NCI-H1436 (cell line): Measurements from ENCODE around the gene TCF12.

Source experiments
- DNase-seq: peaks from one replicate; lab custom pipeline; 2025; lab: John Stamatoyannopoulos, UW

TCF12 gene

DNA sequence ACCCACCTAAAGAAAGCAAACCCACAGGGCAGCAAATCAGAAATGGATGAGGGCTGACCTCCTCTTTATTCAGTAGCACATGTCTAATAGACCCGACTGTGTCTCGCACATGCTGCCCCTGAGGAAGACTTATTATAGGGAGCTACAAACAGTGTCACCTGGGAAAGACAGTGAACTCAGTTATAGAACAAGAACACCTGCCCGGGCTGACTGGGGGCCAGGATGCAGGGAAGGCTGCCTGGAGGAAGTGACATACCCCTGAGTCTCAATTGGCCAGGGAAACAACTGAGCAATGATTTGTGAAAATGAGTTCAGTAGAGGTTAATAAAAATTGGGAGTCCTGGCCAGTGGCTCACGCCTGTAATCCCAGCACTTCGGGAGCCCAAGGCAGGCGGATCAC is 379.2 kb downstream of the TCF12 start:
- DNase-seq: no peak

DNA sequence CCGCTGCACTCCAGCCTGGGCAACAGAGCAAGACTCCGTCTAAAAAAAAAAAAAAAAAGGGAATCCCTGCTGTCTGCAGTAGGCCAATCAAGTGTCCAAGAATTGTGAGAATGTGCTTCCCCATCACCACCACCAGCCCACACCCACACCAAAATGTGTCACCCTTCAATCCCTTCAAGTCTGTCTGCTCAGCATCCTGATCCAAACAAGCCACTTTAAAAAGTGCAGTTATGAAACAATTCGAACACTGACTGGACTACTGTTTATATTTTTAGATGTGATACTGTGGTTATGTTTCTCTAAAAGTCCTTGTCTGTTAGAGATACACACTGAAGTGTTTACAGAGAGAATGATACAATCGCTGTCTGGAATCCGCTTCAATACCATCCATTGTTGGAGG is 379.8 kb downstream of the TCF12 start:
- DNase-seq: no peak

DNA sequence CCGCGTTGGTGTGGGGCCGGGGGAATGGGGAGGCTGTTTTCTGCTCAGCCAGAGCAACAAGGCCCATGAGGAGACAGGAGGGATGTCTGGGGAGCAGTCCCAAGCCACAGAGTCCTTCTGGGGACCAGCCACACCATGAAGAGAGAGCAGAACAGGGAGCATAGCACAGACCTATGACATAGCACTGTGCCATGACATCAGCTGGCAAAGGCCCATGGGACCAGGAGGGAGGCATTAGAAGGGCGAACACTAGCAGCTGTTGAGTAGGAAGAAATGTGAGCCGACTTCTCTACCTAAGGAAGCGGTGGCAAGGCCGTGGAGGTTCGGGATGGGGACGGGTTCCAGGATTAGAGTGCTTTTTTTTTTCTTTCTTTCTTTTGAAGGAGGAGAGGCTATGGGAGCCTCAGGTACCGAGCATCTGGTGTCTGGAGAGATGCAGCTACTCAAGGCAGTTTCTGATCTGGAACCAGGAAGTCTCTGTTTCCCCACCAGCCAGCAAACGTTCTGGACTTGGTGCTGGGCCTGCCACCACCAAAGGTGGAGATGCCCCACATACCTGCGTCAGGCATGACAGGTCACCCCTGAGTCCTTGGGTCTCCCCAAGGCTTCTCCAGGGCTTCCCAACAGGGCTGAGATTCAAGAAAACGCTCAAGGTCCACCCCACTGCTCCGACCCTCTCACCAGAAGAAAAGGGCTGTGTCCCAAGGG is 380.6 kb downstream of the TCF12 start:
- peak; percentile 84 for DNase-seq

DNA sequence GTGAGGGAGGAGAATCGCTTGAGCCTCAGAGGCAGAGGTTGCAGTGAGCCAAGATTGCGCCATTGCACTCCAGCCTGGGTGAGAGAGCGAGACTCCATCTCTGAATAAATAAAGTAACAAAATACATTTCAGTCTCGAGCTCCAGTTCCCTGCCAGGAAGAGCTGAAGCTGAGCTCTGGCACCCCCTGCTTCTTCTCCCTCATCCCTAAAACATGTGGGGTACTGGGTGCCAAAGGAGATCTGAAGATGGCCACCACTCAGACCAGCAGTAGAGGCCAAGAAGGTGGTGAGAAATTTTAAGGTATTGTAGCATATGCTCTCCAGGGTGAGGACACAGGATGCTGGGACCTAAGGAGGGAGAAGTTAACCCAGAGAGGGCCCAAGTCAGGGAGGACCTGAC is 382.9 kb downstream of the TCF12 start:
- DNase-seq: no peak

DNA sequence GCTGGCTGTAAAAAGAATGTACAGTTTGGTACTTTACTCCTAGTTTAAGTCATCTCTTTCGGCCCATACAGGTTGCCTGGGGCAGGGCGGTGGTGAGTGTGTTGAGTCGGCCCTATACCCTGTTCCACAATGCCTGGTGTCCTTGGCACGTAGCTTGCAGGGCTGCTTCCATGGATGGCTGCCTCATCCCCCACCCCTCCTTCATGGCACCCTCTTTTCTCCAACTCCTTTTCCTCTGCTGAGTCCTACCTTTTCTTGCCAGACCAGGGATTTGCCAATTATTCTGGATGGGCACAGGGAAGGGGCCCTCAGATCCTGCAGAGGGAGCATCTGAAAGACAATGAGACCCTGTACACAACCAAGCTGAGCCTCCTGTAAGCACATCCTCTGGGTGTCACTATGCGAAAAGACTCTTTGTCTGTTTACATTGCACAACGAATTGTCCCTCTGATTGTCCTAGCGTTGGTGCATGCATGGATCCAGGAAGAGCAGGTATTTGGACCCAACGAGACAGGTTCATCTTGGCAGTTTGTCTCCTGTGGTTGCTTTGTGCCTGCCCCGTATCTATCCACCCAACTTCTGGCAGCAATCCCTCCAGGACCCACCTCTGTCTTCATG is 384.3 kb downstream of the TCF12 start:
- DNase-seq: no peak

DNA sequence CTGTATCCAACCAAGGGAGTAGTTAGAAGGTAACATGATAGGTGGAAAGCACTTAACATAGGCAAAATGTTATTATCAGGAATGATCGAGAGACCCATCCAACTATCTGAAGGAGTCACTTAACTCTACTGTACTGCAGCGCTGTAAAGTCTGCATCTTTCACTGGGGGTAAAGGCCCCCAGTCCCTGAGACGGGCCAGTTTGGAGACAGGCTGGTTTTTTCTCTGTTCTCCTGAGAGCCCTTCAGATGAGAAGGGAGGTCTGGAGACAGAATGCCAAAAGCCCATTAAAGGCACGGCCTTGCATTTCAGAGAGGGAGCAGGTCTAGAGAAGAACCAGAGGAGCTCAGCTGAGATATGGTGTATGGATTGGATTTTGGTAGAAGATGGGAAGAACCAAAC is 386.6 kb downstream of the TCF12 start:
- no peak for DNase-seq

DNA sequence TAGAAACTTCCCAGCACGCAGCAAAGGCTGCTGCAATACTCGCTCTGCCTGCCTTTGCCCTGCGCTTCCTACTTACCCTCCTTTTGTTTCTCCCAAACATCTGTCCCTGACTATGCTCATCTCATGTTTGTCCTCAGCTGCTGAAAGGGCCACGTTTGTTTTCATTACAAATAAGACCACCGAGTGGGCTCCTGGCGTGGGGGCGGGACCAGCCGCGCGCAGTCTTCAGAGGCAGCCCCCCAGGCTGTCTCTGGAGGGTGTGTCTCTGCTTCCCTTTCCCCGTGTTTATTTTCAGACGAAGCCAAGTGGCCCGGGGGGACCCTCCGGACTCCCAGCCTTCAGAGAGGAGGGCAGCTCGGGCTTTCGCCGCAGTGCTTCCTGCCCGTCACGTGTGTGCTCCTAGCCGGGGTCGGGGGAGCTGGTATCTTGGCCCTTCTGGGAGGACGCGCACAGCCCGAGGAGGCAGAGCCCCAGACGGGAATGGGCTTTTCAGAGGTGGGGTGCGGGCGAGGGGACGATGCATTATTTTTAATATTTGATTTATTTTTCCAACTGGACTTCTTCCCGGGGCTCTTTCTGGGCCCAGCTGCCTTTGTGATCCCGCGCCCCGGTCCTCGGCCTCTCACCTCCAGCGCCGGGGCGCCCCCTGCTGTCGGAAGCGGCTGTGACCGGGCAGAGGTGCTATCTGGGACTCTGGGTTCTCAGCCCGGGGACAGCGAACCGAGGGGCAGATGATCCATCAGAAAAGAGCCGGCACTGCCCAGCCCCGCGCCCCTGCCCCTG is 387.9 kb downstream of the TCF12 start:
- DNase-seq: peak; percentile 73

DNA sequence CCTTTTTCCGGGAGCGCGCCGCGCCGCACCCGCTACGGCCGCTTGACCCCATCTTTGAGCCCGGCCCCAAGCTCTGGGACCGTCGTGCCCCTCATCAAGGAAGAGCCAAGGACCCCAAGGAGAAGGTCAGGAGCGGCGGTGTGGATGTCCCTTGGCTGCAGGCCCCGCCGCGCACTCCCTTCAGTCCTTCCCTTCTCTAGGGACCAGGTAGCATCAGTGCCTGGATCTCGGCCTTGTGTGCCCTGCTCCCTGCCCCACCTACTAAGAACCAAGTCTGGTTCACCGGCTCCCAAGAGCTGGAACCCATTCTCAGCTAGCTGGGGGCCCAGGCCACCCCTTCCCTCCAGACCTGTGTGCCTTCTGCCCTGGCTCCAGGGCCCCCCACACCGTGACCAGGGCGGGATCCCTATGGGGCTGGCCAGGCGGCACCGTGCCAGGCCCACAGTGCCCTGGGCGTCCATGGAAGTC is 388.5 kb downstream of the TCF12 start:
- no peak for DNase-seq

DNA sequence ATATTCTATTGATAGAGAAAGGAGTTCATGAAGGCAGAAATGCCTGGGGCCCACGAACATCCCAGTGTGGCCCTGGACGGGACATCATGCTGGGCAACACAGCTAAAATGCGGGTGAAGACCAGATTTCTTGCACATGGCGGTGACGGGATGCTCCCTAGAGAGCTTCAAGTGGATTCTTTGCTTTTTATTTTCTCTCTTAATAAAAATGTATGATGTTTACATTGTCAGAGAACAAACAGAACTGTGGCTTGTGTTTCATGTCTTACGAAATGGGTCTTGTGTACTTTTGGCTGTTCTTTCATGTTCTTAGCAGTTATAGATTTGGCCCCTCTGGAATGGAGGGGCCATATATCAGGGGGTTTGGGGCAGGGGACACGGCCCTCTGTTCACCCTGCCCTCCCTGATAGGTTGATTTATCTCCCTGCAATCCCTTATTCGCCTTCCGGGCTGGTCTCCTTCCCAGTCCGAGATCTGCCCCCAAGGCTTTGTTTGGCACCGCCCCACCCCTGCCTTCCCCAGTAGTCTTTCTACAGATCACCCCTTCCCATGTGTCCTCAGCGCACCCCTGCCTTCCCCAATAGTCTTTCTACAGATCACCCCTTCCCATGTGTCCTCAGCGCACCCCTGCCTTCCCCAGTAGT is 389.2 kb downstream of the TCF12 start:
- no peak for DNase-seq

DNA sequence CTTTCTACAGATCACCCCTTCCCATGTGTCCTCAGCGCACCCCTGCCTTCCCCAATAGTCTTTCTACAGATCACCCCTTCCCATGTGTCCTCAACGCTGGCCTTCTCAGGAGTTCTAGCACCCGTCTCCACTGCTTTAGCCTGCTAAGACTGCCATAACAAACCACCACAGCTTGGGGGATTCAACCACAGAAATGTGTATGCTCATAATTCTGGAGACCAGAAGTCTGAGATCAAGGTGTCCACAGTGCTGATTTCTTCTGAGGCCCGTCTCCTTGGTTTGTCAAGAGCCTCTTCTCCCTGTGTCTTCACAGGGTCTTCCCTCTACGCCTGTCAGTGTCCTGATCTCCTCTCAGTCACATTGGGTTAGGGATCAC is 389.7 kb downstream of the TCF12 start:
- DNase-seq: no peak

DNA sequence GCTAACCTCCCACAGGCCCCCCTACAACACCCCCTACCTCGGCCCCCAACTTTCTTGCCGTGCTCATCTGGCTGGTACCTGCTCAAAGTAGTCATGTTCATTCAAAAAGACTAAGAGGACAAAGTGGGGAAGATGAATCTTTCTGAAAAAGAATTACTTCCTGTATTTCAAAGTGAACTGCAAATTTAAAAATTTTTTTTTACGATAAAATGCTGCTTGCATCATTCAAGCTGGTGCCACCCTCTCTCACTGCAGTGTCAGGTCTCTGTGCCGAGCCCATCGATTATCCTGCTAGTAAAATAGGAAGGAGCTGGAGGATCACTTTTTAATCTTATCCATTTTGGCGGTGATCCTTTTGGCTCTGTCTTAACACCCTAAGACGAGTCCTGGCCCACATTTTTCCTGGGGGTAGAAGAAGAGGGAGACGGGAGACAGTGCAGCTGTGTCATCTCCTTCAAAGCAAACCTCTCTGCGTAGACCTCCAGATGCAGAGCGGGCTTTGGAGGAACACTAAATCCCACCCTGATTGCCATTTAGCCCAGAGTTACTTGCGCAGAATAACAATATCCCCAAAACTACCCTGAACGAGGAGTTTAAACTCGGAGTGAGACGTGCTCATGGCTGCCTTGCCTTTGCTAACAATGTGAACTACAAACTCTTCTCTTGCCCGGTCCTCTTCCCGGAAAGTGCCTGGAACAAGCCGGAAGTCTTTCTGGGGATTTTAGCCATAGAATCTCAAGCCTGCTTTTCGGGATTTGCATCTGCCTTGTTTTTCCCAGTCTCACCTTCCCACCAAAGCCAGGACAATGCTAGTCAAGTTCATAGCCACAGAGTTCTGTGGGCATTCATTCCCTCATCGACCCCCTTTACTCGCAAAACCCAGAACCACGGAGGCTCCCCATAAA is 391.7 kb downstream of the TCF12 start:
- no peak for DNase-seq

DNA sequence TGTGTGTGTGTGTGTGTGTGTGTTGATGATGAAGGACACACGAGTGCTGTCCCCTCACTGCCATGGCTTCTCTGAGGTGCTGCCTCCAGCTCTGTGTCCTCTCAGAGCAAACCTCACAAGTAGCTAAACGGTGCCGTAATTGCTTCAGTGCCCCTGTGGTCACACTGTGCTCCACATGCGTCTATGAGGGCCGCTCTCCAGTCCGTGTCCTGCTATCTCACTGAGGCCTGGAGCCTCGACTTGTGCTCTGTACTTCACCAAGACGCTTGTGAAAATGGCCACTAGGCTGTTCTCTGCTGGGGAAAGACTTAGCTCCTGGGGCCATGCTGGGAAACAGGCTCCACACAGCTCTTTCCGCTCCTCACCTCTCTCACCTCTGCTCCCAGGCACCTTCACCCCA is 392.4 kb downstream of the TCF12 start:
- DNase-seq: no peak

DNA sequence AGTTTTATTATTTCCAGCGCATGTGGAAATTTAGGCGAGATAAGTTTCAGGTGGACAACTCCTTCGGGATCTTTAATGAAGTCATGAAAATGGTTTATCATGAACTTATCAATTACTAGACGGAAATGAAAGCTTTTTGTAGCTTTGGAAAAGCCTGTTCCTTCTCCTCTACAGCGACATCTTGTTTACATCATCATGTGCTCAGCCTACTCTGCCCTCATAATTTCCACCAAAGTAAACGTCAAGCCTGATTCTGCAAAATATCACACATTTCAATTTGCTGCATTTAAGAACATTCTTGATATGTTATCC is 393.5 kb downstream of the TCF12 start:
- no peak for DNase-seq

DNA sequence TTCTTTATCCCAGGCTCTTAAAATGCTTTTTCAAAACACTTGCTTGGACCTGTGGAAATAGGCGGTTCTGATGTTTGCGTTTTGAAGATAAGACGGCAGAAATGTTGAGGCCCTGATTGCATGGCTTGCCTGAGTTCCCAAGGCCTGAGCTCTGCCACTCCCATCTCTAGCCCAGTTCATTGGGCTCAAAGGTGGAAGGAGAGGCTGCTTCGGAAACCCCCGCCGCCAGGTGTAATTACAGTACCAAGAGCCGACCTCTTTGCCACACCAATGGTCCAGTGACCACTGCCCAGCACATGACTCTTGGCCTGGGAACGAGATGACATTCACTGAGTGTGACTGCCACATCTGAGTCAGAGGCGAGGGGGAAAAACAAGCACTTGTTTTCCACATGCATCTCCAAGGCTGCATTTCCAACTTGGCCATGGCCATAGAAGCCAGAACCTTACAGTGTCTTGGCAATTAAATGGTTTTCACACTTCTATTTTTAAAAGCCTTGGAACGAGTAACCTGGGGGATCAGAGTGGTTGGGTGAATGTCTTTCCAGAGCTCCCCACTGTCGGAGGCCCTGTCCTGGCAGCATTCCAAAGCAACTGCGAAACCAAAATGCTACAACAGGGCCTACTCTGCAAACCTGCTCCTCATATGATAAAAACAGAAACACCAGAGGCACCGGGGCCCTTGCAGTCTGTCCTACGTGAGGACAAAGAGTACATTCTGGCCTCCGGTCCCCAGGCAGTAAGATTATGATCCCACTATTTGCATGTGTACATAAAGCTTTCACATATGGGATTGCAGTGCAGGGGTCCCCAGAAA is 394.1 kb downstream of the TCF12 start:
- DNase-seq: no peak

DNA sequence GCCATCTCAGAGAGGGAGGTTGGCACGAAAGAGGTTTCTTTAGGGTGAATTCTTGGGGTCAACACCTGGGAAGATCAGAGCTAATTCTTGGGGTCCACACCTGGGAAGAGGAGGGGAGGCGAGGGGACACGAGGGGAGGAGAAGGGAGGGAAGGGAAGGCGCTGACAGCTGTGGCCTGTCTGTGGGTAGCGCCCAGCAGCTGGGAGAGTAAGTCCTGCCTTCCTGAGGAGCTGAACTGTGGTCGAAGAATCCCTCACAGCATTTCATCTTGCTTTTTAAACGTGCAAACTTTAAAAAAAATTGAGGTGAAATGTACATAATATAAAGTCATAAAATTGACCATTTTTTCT is 394.7 kb downstream of the TCF12 start:
- DNase-seq: no peak

DNA sequence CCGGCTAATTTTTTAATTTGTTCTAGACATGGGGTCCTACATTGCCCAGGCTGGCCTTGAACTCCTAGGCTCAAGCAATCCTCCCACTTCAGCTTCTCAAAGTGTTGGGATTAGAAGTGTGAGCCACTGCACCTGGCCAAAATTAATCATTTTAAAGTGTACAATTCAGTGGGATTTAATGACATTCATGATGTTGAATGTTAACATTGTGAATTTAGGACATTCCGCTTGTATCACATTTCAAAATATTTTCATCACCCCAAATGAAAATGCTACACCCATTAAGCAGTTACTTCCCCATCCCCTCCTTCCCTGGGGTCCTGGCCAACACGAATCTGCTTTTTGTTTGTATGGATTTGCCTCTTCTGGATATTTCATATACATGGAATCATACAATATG is 395.8 kb downstream of the TCF12 start:
- DNase-seq: no peak

DNA sequence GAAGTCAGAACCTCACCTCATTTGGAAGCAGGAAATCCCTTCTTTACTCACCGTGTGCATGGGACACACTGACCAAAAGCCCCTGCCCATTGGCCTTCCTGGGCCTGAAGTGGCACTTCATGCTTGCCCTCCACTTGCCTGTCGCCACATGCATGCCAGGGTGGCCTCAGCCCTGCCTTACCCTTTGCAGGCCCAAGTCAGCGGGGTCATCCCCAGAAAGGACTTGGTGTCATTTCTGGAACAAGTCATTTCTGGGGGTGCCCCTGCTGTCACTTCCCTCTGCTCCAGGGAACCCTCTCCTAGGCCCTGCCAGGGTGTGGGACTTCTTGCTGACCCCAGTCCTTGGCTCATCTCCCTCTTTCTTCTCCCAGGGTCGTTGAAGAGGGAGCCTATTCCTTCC is 398.0 kb downstream of the TCF12 start:
- DNase-seq: no peak

DNA sequence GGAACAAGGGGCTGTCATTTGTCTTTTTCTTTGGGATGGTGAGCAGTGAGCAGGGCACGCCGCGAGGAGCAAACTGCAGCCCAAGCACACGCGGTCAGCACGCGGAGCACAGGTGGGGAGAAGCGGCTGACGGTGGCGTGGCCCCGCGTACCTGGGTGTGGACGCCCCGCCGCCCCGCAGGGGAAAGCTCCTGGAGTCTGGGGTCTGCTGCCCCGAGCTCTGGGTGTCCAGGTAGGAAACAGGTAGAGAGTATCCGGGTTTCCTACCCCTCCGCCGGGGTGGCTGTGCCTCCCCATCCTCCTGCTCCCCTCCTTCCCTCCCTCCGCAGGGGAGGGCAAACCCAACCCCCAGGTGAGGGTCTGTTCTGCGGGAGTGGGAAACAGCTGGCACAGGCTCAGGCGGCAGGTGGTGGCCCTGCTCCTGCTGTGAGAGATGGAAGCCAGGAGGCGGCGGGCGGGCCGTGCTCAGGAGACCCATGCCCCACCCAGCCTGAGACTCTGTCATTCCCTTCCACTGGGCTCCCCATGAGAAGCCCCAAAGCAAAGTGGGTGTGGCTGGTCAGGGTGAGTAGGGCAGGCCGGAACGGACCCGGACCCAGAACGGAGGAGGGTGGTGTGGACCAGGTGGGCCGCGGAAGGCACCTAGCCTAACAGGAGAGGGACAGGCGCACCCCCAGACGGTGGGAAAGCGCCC is 400.9 kb downstream of the TCF12 start:
- no peak for DNase-seq

DNA sequence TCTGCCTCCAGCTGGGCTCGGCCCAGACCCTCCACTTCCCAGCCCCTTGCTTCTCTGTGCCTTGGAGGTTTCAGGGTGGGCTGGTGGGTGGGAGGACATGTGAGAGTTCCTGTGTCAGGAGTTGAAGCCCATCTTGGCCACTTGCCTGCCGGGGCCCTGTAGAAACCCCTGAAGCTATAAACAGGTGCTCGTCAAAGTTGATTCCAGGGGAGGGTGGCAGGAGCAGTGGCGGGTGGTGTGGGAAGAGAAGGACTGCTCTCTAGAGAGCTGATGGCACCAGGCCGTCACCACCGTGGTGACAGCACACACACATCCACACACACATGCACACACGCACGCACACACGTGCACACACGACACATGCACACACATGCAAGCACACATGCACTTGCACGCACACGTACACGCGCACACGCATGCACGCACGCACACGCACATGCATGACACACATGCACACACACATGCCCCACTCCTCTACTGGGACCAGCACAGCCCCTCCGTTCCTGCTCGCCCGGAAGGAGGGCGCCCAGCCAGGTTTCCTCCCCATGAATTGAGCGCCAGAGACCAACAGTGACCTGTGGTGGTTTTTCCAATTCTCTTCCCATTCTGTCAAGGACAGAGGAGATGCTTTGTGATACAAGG is 401.6 kb downstream of the TCF12 start:
- DNase-seq: no peak

DNA sequence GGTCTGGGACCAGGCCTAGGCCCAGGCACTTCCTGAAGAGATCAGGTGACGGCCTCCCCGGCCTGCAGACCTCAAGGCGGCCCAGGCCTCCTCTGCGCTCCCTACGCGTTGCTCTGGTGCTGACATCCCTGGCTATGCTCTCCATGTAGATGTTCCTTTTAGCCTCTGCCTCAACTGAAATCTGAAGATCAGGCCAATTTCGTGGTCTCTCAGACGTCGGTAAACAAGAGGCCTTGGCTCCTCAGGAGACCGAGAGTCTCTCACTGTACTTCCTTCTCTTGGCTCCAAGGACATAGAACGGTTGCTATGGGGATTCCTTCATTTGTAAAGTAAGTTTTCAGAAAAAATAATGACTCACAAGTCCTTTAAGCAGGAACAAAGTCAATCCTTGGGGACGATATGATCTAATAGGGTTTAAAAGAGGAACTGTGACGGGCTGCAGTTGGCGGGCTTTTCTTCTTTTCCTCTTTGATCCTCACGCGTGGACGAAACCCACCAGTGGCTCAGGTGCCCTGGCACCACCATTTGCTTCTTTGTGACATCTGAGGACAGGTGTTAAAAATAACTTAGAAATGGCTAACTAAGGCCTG is 402.3 kb downstream of the TCF12 start:
- no peak for DNase-seq
